Spleen (tissue), 11 donors: Measurements from ENCODE around the gene DNAAF3. TPM values are rescaled to one million over a fixed set of nuclear protein-coding genes. Genes with fewer than 3 reads are reported as not detected.

Experiments used
- DNase-seq: peaks from one replicate; pipeline ENCODE4 v3.0.0-alpha.2; 2020
- H3K27ac ChIP-seq, 8 donors: fragments of 200-600 bp; sonication (generic) in 7 of 8; 1 replicate in 4 of 8; 2 replicates in 4 of 8; pipeline versions ENCODE4 v1.5.0 to v1.8.0; 2016 to 2021; ENCODE audit warnings: inconsistent platforms in 4 of 8, mild to moderate bottlenecking in 4 of 8, moderate library complexity in 1 of 8
- H3K27me3 ChIP-seq, 7 donors: fragments of 200-600 bp; sonication (generic) in 6 of 7; replicated peaks in 1 of 7; 1 replicate in 4 of 7; 2 replicates in 3 of 7; pipeline versions ENCODE4 v1.5.0 to v1.8.0; 2016 to 2021; ENCODE audit warnings: inconsistent platforms in 3 of 7, mild to moderate bottlenecking in 1 of 7
- H3K36me3 ChIP-seq, 6 donors: fragments of 200-600 bp; sonication (generic) in 5 of 6; 1 replicate in 4 of 6; 2 replicates in 2 of 6; pipeline versions ENCODE4 v1.5.0 to v1.8.0; 2016 to 2021; ENCODE audit warnings: inconsistent platforms in 2 of 6
- H3K4me1 ChIP-seq, 6 donors: fragments of 200-600 bp; sonication (generic) in 5 of 6; 1 replicate in 3 of 6; 2 replicates in 3 of 6; pipeline versions ENCODE4 v1.5.0 to v1.8.0; 2016 to 2021; ENCODE audit warnings: inconsistent platforms in 3 of 6
- H3K4me3 ChIP-seq, 8 donors: fragments of 200-600 bp; sonication (generic) in 7 of 8; 1 replicate in 4 of 8; 2 replicates in 4 of 8; pipeline versions ENCODE4 v1.5.0 to v1.8.0; 2016 to 2021; ENCODE audit warnings: inconsistent platforms in 4 of 8, mild to moderate bottlenecking in 4 of 8, moderate library complexity in 2 of 8
- H3K9me3 ChIP-seq, 8 donors: fragments of 200-600 bp; sonication (generic) in 7 of 8; 1 replicate in 4 of 8; 2 replicates in 4 of 8; pipeline versions ENCODE4 v1.5.0 to v1.8.0; 2016 to 2021; ENCODE audit warnings: inconsistent platforms in 4 of 8
- CTCF ChIP-seq, 11 experiments: fragments of 200-600 bp in 7 of 11; fragments of 450-650 bp in 4 of 11; sonication (generic) in 4 of 11; IDR thresholded peaks in 8 of 11; conservative IDR thresholded peaks in 3 of 11; 1 replicate in 7 of 11; 2 replicates in 4 of 11; pipeline versions ENCODE4 v1.4.0 to v1.8.0; 2016 to 2021; ENCODE audit warnings: antibody characterized with exemption in 11 of 11, inconsistent platforms in 4 of 11, mild to moderate bottlenecking in 1 of 11
- POLR2A ChIP-seq, 3 donors: fragments of 450-650 bp; IDR thresholded peaks; one replicate each; pipeline ENCODE4 v1.5.1; 2017; ENCODE audit warnings: antibody characterized with exemption in 3 of 3, mild to moderate bottlenecking in 1 of 3
- POLR2AphosphoS5 ChIP-seq, 3 donors: sonication (generic); formaldehyde crosslinking; IDR thresholded peaks; one replicate each; pipeline ENCODE4 v1.5.1; 2017; ENCODE audit warnings: antibody characterized with exemption in 3 of 3
- WGBS, 5 donors: extraction: QIAGEN DNeasy Blood & Tissue Kit in 3 of 5; methylation state at CpG; one replicate each; pipeline versions ENCODE4 v1.1.5 to v1.1.7; 2013 to 2018; 5-methylcytosine and 5-hydroxymethylcytosine counted together
- intact Hi-C: fragments of 100-400 bp; cut with DNase I; formaldehyde crosslinking; loops from one replicate; pipeline ENCODE4 v1.15.0; 2023; ENCODE audit warnings: low total_unique reads
- polyA plus RNA-seq, 3 donors: library from polyadenylated mRNA; stranded (reverse); fragments of 200-250 nt; gene quantifications; one replicate each; pipeline ENCODE4 v1.2.1, GENCODE V29; 2013
- total RNA-seq, 7 donors: library from RNA; depleted of rRNA in 3 of 7; stranded (reverse); fragments of >200 nt in 3 of 7; fragmentation: NEBNext Ultra II Directional in 4 of 7; extraction: Animal tissue kit (Norgen Biotek cat#: 25700) in 4 of 7; gene quantifications; one replicate each; pipeline versions ENCODE4 v1.1.0 to v1.2.1, GENCODE V29; 2016 to 2021
- donor health status: healthy with polysubstance abuse.
- donor health status: DM: no; HTN: no; CAD: no; lungs with moderate emphysema.
- donor health status: DM: no; HTN: no; CAD: no.
- donor health status: Bipolar disorder and iron deficiency.
- donor health status: healthy.
- donor health status: DM: no; HTN: no; CAD: no.
- donor health status: DM: yes; HTN: yes; CAD: no.

DNAAF3 gene
- total and polyA plus RNA-seq, 10 donors, result 0.28 to 1.1 (median 0.69) TPM; not detected in 2

- TF ChIP-seq POLR2A (IDR thresholded peaks at IDR 0.05), result no peak
- TF ChIP-seq POLR2AphosphoS5 (IDR thresholded peaks at IDR 0.05), result no peak
- no peak for TF ChIP-seq CTCF (IDR thresholded peaks at IDR 0.05 in 8 of 11, conservative IDR thresholded peaks at IDR 0.05 in 3 of 11)
- no peak for DNase-seq
- peaks cover 0 to 11% (median 0%) of the 10 kb centered on the region in 6 donors for H3K36me3 ChIP-seq
- H3K9me3 ChIP-seq, result no peaks in the 10 kb centered on the region
- peak overlapping the region in 5 of 8 donors; percentile 79 to 94 (median 90) for H3K27ac ChIP-seq
- peaks cover 15 to 43% (median 34%) of the 10 kb centered on the region in 6 donors for H3K4me1 ChIP-seq
- H3K4me3 ChIP-seq, result peak overlapping the region in 1 of 8 donors; percentile 96
- peaks cover 0 to 11% (median 0%) of the 10 kb centered on the region in 7 donors for H3K27me3 ChIP-seq
- intact Hi-C loops, result no loop called here
- 57 to 80% (median 71%) methylated on average over 14 of the region's 14 CpGs for WGBS, 5 donors
Observed at GRCh38 chr19:55119053-55119452, 47.4 kb downstream of the DNAAF3 start.

GRCh38 chr19:55118401-55118991 lies 47.9 kb downstream of the DNAAF3 start:
- Histone ChIP-seq H3K4me3 (peak overlapping the region in 7 of 8 donors; percentile 81 to 96 (median 86)), H3K27ac (peak overlapping the region; percentile 75 to 94 (median 86)), H3K9me3 (no peaks in the 10 kb centered on the region), H3K4me1 (peaks cover 15 to 49% (median 38%) of the 10 kb centered on the region in 6 donors), H3K27me3 (peaks cover 0 to 5% (median 0%) of the 10 kb centered on the region in 7 donors), H3K36me3 (peaks cover 0 to 14% (median 0%) of the 10 kb centered on the region in 6 donors)
- WGBS, 5 donors, result 23 to 31% (median 26%) methylated on average over 12 to 22 of the region's 22 CpGs
- intact Hi-C loops, result no loop called here
- peak; percentile 79 for DNase-seq
- TF ChIP-seq CTCF (IDR thresholded peaks at IDR 0.05 in 8 of 11, conservative IDR thresholded peaks at IDR 0.05 in 3 of 11), result no peak
- TF ChIP-seq POLR2AphosphoS5 (IDR thresholded peaks at IDR 0.05), result peak in 1 of 3 donors; percentile 8
- no peak for TF ChIP-seq POLR2A (IDR thresholded peaks at IDR 0.05)

GRCh38 chr19:55117663-55118391 lies 48.6 kb downstream of the DNAAF3 start:
- Histone ChIP-seq H3K4me3 (peak overlapping the region; percentile 72 to 96 (median 86)), H3K4me1 (peaks cover 18 to 56% (median 45%) of the 10 kb centered on the region in 6 donors), H3K9me3 (no peaks in the 10 kb centered on the region), H3K27me3 (no peaks in the 10 kb centered on the region), H3K27ac (peak overlapping the region; percentile 75 to 94 (median 86)), H3K36me3 (peaks cover 0 to 21% (median under 1%) of the 10 kb centered on the region in 6 donors)
- WGBS, 5 donors, result 0 to 1% (median 1%) methylated on average over 31 to 44 of the region's 44 CpGs
- DNase-seq, result peak; percentile 100
- peak; percentile 90 to 96 (median 90) for TF ChIP-seq POLR2AphosphoS5 (IDR thresholded peaks at IDR 0.05)
- peak in 1 of 3 donors; percentile 39 for TF ChIP-seq POLR2A (IDR thresholded peaks at IDR 0.05)
- TF ChIP-seq CTCF (IDR thresholded peaks at IDR 0.05 in 8 of 11, conservative IDR thresholded peaks at IDR 0.05 in 3 of 11), result peak in 4 of 11 experiments; percentile 15 to 34 (median 28)
- intact Hi-C loops, result no loop called here
